ENCODE measurements around the gene JAM3. TPM values are rescaled to one million over a fixed set of nuclear protein-coding genes. Genes with fewer than 3 reads are reported as not detected.

The JAM3 gene
- polyA plus RNA-seq, 3 donors, result 47.5 to 57.0 (median 55.1) TPM

- DNase-seq (ENCODE audit: extremely low read depth in 1 of 11, low read depth in 9 of 11, low spot score in 4 of 11), result no peak
Measured at GRCh38 chr11:134034496-134035381, 34.1 kb upstream of the JAM3 start.

- no peak for DNase-seq (ENCODE audit: extremely low read depth in 1 of 11, low read depth in 9 of 11, low spot score in 4 of 11)
Measured at GRCh38 chr11:134036492-134037045, 32.3 kb upstream of the JAM3 start.

GRCh38 chr11:134037046-134037908 is 31.6 kb upstream of the JAM3 start:
- peak in 7 of 11 donors; percentile 56 to 71 (median 64) for DNase-seq (ENCODE audit: extremely low read depth in 1 of 11, low read depth in 9 of 11, low spot score in 4 of 11)

GRCh38 chr11:134038897-134039470 is 29.9 kb upstream of the JAM3 start:
- no peak for DNase-seq (ENCODE audit: extremely low read depth in 1 of 11, low read depth in 9 of 11, low spot score in 4 of 11)

- no peak for DNase-seq (ENCODE audit: extremely low read depth in 1 of 11, low read depth in 9 of 11, low spot score in 4 of 11)
Measured at GRCh38 chr11:134039726-134040385, 29.0 kb upstream of the JAM3 start.

- no peak for DNase-seq (ENCODE audit: extremely low read depth in 1 of 11, low read depth in 9 of 11, low spot score in 4 of 11)
Measured at GRCh38 chr11:134040386-134041302, 28.2 kb upstream of the JAM3 start.

GRCh38 chr11:134041349-134041748 is 27.5 kb upstream of the JAM3 start:
- DNase-seq (ENCODE audit: extremely low read depth in 1 of 11, low read depth in 9 of 11, low spot score in 4 of 11), result no peak

GRCh38 chr11:134041791-134042696 is 26.8 kb upstream of the JAM3 start:
- no peak for DNase-seq (ENCODE audit: extremely low read depth in 1 of 11, low read depth in 9 of 11, low spot score in 4 of 11)

- DNase-seq (ENCODE audit: extremely low read depth in 1 of 11, low read depth in 9 of 11, low spot score in 4 of 11), result no peak
Measured at GRCh38 chr11:134043821-134044420, 25.0 kb upstream of the JAM3 start.

GRCh38 chr11:134044514-134045284 is 24.2 kb upstream of the JAM3 start:
- DNase-seq (ENCODE audit: extremely low read depth in 1 of 11, low read depth in 9 of 11, low spot score in 4 of 11), result no peak

- no peak for DNase-seq (ENCODE audit: extremely low read depth in 1 of 11, low read depth in 9 of 11, low spot score in 4 of 11)
Measured at GRCh38 chr11:134045799-134046635, 22.9 kb upstream of the JAM3 start.

GRCh38 chr11:134046681-134047449 is 22.0 kb upstream of the JAM3 start:
- no peak for DNase-seq (ENCODE audit: extremely low read depth in 1 of 11, low read depth in 9 of 11, low spot score in 4 of 11)

GRCh38 chr11:134047586-134047999 is 21.3 kb upstream of the JAM3 start:
- no peak for DNase-seq (ENCODE audit: extremely low read depth in 1 of 11, low read depth in 9 of 11, low spot score in 4 of 11)

- DNase-seq (ENCODE audit: extremely low read depth in 1 of 11, low read depth in 9 of 11, low spot score in 4 of 11), result no peak
Measured at GRCh38 chr11:134048028-134048427, 20.8 kb upstream of the JAM3 start.

Data from renal cortex interstitium (tissue), 11 donors.